SK-N-SH (cell line): ENCODE measurements around the gene IL17REL. TPM values are rescaled to one million over a fixed set of nuclear protein-coding genes. Genes with fewer than 3 reads are reported as not detected.

Experiments used
- CTCF ChIA-PET: fragments of 300-600, 350-600 bp; formaldehyde crosslinking; extraction: SDS; loops from one replicate; lab custom pipeline; 2021; lab: Yijun Ruan, JAX
- POLR2A ChIA-PET: fragments of 350-600 bp; sonication (Branson Sonifier 250); formaldehyde crosslinking; extraction: SDS; loops from one replicate; lab custom pipeline; 2020; ENCODE audit warnings: antibody characterized with exemption, inconsistent platforms; lab: Yijun Ruan, JAX
- DNase-seq: peaks from one replicate; pipeline ENCODE4 v3.0.0; 2012
- H2AFZ ChIP-seq: fragments of 200-600 bp; sonication (generic); 2 replicates; pipeline ENCODE4 v1.8.1; 2016; ENCODE audit warnings: antibody characterized with exemption, mild to moderate bottlenecking, low read depth
- H3F3A ChIP-seq: fragments of 200-600 bp; sonication (generic); replicated peaks from 2 replicates; pipeline ENCODE3; 2016; ENCODE audit warnings: antibody characterized with exemption, mild to moderate bottlenecking; ENCODE audit not compliant: insufficient read depth
- H3K27ac ChIP-seq, 2 experiments: fragments of 200-500 bp in 1 of 2; fragments of 200-600 bp in 1 of 2; sonication (Bioruptor generic) in 1 of 2; sonication (generic), shearing (Covaris generic) in 1 of 2; 2 replicates each; pipeline versions ENCODE4 v1.5.1 to v1.6.1; 2014 to 2016; ENCODE audit warnings: low read depth in 2 of 2, inconsistent platforms in 1 of 2, low read length in 1 of 2, mild to moderate bottlenecking in 1 of 2, mixed read lengths in 1 of 2
- H3K27me3 ChIP-seq: fragments of 200-600 bp; sonication (generic), shearing (Covaris generic); 2 replicates; pipeline ENCODE4 v1.6.1; 2016; ENCODE audit warnings: mixed run types; ENCODE audit not compliant: insufficient read depth
- H3K36me3 ChIP-seq, 2 experiments: fragments of 200-500 bp in 1 of 2; fragments of 200-600 bp in 1 of 2; sonication (Bioruptor generic) in 1 of 2; sonication (generic) in 1 of 2; replicated peaks in 1 of 2; 2 replicates each; pipeline versions ENCODE3 to v1.5.1; 2014 to 2016; ENCODE audit warnings: low read length in 1 of 2, mild to moderate bottlenecking in 1 of 2; ENCODE audit not compliant: insufficient read depth in 2 of 2, control insufficient read depth in 1 of 2
- H3K4me1 ChIP-seq, 2 experiments: fragments of 200-500 bp in 1 of 2; fragments of 200-600 bp in 1 of 2; sonication (Bioruptor generic) in 1 of 2; sonication (generic), shearing (Covaris generic) in 1 of 2; 2 replicates each; pipeline versions ENCODE4 v1.5.1 to v1.6.1; 2014 to 2016; ENCODE audit warnings: low read depth in 1 of 2, low read length in 1 of 2, mixed run types in 1 of 2; ENCODE audit not compliant: insufficient read depth in 2 of 2, control insufficient read depth in 1 of 2
- H3K4me2 ChIP-seq: fragments of 200-600 bp; sonication (generic), shearing (Covaris generic); 2 replicates; pipeline ENCODE4 v1.6.1; 2017; ENCODE audit warnings: mixed run types
- H3K4me3 ChIP-seq, 2 experiments: fragments of 200-500 bp in 1 of 2; fragments of 200-600 bp in 1 of 2; sonication (Bioruptor generic) in 1 of 2; sonication (generic), shearing (Covaris generic) in 1 of 2; 2 replicates each; pipeline versions ENCODE4 v1.5.1 to v1.8.1; 2014 to 2016; ENCODE audit warnings: low read depth in 2 of 2, inconsistent platforms in 1 of 2, low read length in 1 of 2, mild to moderate bottlenecking in 1 of 2, mixed read lengths in 1 of 2, moderate library complexity in 1 of 2
- H3K79me2 ChIP-seq: fragments of 200-600 bp; sonication (generic); 2 replicates; pipeline ENCODE4 v1.8.1; 2017; ENCODE audit warnings: mild to moderate bottlenecking; ENCODE audit not compliant: insufficient read depth
- H3K9ac ChIP-seq: fragments of 200-600 bp; sonication (generic); 2 replicates; pipeline ENCODE4 v1.6.1; 2017; ENCODE audit warnings: mixed run types
- H3K9me2 ChIP-seq: fragments of 200-600 bp; sonication (generic); 2 replicates; pipeline ENCODE4 v1.6.1; 2017; ENCODE audit warnings: mixed run types
- H3K9me3 ChIP-seq: fragments of 200-600 bp; sonication (generic); 2 replicates; pipeline ENCODE4 v1.6.1; 2017; ENCODE audit warnings: mixed run types, mild to moderate bottlenecking, moderate library complexity
- H4K20me1 ChIP-seq: fragments of 200-600 bp; sonication (generic); 2 replicates; pipeline ENCODE4 v1.6.1; 2017; ENCODE audit warnings: mild to moderate bottlenecking, mixed run types; ENCODE audit not compliant: insufficient read depth
- CHD2 ChIP-seq: fragments of 150-350 bp; IDR thresholded peaks from 2 replicates; pipeline ENCODE4 v1.6.1; 2018; ENCODE audit warnings: low read length; ENCODE audit not compliant: partially characterized antibody
- ELF1 ChIP-seq: IDR thresholded peaks from 2 replicates; pipeline ENCODE4 v1.4.0; 2012
- FOXM1 ChIP-seq: IDR thresholded peaks from 2 replicates; pipeline ENCODE4 v1.4.0; 2012; ENCODE audit warnings: low read depth, mild to moderate bottlenecking
- MEF2A ChIP-seq: IDR thresholded peaks from 2 replicates; pipeline ENCODE4 v1.4.0; 2012; ENCODE audit warnings: low read depth, borderline replicate concordance
- NFIC ChIP-seq: IDR thresholded peaks from 2 replicates; pipeline ENCODE4 v1.4.0; 2012; ENCODE audit warnings: borderline replicate concordance
- TAF1 ChIP-seq: IDR thresholded peaks from 2 replicates; pipeline ENCODE4 v1.6.1; 2012; ENCODE audit warnings: low read depth, mild to moderate bottlenecking, low read length, moderate library complexity, borderline replicate concordance
- TCF12 ChIP-seq: IDR thresholded peaks from 2 replicates; pipeline ENCODE4 v1.4.0; 2012
- WGBS: methylation state at CpG from one replicate; pipeline ENCODE4 v1.1.6; 2017; ENCODE audit warnings: low lambda C conversion rate; 5-methylcytosine and 5-hydroxymethylcytosine counted together
- polyA plus RNA-seq, 3 experiments: library from polyadenylated mRNA; depleted of rRNA; stranded (reverse); fragments of >200 nt; gene quantifications; 2 replicates each; pipeline ENCODE4 v1.2.3, GENCODE V29; 2012
- TF ChIP-seq, protein P1 (sequence below): IDR thresholded peaks from 2 replicates; pipeline ENCODE4 v1.6.1; 2012; ENCODE audit warnings: mild to moderate bottlenecking, low read depth, low read length, moderate library complexity

IL17REL gene
- polyA plus RNA-seq, 1 of the 3 experiments (the other 2 are of a cell fraction), result not detected

DNA sequence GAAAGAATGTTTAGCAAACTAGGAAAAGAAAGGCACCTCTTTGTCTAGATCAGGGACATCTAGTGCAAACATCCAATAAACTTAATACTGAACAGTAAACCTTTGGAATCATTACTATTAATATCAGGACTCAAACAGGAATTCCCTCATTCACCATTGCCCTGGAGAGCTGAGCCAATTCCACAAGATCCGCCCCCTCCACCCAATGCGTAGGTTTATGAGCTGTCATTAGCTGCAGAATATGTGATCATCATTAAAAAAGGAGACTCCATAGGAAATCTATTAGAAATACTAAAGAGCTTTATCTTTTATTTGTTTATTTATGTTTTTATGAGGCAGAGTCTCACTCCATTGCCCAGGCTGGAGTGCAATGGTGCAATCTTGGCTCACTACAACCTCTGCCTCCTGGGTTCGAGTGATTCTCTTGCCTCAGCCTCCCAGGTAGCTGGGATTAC is 5.5 kb downstream of the IL17REL start:
- H3K9me2 ChIP-seq, result no peaks in the 10 kb centered on the region
- POLR2A ChIA-PET, result no interaction called here
- no peak overlapping the region for H3K4me3 ChIP-seq
- no peaks in the 10 kb centered on the region for H4K20me1 ChIP-seq
- no peak for TF ChIP-seq ELF1
- TF ChIP-seq MEF2A, result no peak
- H3K79me2 ChIP-seq, result no peaks in the 10 kb centered on the region
- H3K9me3 ChIP-seq, result no peaks in the 10 kb centered on the region
- H2AFZ ChIP-seq, result no peak overlapping the region
- CTCF ChIA-PET, result interaction anchor here (0.9 kb wide), 1 partner anchor 13 kb away, joined by 6 read pairs; no protein-coding TSS in a partner anchor
- H3K9ac ChIP-seq, result no peak overlapping the region
- H3F3A ChIP-seq, result no peaks in the 10 kb centered on the region
- no peak overlapping the region for H3K27ac ChIP-seq
- peaks cover 23% of the 10 kb centered on the region for H3K27me3 ChIP-seq
- H3K4me2 ChIP-seq, result no peak overlapping the region
- no peaks in the 10 kb centered on the region for H3K4me1 ChIP-seq
- no peak for DNase-seq
- 94% methylated on average over 3 of the region's 3 CpGs for whole genome bisulfite sequencing
- H3K36me3 ChIP-seq, result no peaks in the 10 kb centered on the region

DNA sequence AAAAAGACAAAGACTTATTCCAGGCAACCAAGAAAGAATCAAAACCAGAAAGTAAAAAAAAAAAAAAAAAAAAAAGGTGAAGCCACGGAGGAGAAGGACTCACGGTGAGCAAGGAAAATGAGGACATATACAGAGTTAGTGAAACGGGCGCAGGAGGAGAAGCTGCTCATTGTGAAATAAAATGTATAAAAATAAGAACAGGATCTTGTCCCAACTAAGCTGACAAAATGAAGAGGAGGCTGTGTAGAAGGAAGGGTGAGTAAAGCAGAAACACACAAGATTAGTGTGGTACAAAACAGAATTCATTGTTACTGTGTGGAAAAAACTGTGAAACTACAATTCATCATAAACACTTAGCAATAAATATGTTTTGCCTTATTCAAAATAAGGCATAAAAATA is 7.6 kb downstream of the IL17REL start:
- no peak for TF ChIP-seq FOXM1
- Histone ChIP-seq H3K9ac (no peak overlapping the region), H4K20me1 (no peaks in the 10 kb centered on the region), H3K9me2 (no peaks in the 10 kb centered on the region), H3K27me3 (peaks cover 4% of the 10 kb centered on the region; the same call in 1 of the 2 replicates), H3K9me3 (no peaks in the 10 kb centered on the region), H3K79me2 (no peaks in the 10 kb centered on the region), H3F3A (no peaks in the 10 kb centered on the region), H3K36me3 (no peaks in the 10 kb centered on the region), H2AFZ (no peak overlapping the region), H3K4me1 (no peaks in the 10 kb centered on the region; a peak in 1 of 4 replicates), H3K4me3 (no peak overlapping the region), H3K27ac (no peak overlapping the region), H3K4me2 (no peak overlapping the region)
- 61% methylated on average over 4 of the region's 4 CpGs for WGBS
- DNase-seq, result no peak
- CTCF ChIA-PET, result interaction anchor here (0.9 to 1.8 kb wide), 2 partner anchors 11 to 25 kb away, joined by 4 to 7 read pairs; no protein-coding TSS in a partner anchor
- POLR2A ChIA-PET, result no interaction called here

DNA sequence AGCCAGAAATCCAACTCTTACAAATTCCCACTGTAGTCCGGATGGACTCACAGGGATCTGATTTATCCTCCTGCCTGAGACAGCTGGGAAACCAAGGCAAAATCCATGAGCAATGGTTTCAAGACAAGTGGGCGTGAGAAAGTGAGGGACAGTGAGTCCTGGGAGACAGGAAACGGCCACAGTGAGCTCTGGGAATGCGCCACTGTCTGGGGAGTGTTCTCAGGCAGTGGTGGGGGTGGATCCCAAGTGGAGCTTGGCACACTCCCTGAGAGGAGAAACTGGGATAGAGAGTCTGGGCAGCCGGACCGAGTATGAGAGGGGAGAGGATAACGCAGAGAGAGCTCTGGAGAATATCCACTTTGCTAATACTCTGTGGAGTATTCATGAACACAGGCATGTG is 9.8 kb downstream of the IL17REL start:
- POLR2A ChIA-PET, result no interaction called here
- Histone ChIP-seq H3K4me3 (no peak overlapping the region), H3F3A (no peaks in the 10 kb centered on the region), H3K27ac (no peak overlapping the region), H3K9me3 (no peaks in the 10 kb centered on the region), H3K4me2 (no peak overlapping the region), H3K36me3 (no peaks in the 10 kb centered on the region), H3K27me3 (no peaks in the 10 kb centered on the region)
- 71% methylated on average over 7 of the region's 7 CpGs for WGBS
- TF ChIP-seq TCF12, result no peak
- TF ChIP-seq, protein P1, sequence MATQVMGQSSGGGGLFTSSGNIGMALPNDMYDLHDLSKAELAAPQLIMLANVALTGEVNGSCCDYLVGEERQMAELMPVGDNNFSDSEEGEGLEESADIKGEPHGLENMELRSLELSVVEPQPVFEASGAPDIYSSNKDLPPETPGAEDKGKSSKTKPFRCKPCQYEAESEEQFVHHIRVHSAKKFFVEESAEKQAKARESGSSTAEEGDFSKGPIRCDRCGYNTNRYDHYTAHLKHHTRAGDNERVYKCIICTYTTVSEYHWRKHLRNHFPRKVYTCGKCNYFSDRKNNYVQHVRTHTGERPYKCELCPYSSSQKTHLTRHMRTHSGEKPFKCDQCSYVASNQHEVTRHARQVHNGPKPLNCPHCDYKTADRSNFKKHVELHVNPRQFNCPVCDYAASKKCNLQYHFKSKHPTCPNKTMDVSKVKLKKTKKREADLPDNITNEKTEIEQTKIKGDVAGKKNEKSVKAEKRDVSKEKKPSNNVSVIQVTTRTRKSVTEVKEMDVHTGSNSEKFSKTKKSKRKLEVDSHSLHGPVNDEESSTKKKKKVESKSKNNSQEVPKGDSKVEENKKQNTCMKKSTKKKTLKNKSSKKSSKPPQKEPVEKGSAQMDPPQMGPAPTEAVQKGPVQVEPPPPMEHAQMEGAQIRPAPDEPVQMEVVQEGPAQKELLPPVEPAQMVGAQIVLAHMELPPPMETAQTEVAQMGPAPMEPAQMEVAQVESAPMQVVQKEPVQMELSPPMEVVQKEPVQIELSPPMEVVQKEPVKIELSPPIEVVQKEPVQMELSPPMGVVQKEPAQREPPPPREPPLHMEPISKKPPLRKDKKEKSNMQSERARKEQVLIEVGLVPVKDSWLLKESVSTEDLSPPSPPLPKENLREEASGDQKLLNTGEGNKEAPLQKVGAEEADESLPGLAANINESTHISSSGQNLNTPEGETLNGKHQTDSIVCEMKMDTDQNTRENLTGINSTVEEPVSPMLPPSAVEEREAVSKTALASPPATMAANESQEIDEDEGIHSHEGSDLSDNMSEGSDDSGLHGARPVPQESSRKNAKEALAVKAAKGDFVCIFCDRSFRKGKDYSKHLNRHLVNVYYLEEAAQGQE, result no peak
- no peak for TF ChIP-seq CHD2
- no peak for TF ChIP-seq TAF1
- TF ChIP-seq NFIC, result no peak
- TF ChIP-seq, all 33 proteins: peak for 0
- H2AFZ ChIP-seq, result no peak overlapping the region
- no peak for DNase-seq
- H4K20me1 ChIP-seq, result no peaks in the 10 kb centered on the region
- no peaks in the 10 kb centered on the region for H3K79me2 ChIP-seq
- H3K4me1 ChIP-seq, result peaks cover 0 to 4% of the 10 kb centered on the region in 2 experiments; a peak in 1 of 4 replicates
- H3K9me2 ChIP-seq, result no peaks in the 10 kb centered on the region
- CTCF ChIA-PET, result interaction anchor here (0.7 kb wide), 2 partner anchors 20 to 25 kb away, joined by 3 read pairs; no protein-coding TSS in a partner anchor
- H3K9ac ChIP-seq, result no peak overlapping the region
